H9 (cell line): ENCODE results near the gene CLEC2L. TPM values are rescaled to one million over a fixed set of nuclear protein-coding genes. Genes with fewer than 3 reads are reported as not detected.

Source experiments
- DNase-seq: peaks from one replicate; pipeline ENCODE4 v3.0.0-alpha.2; 2017
- H2AFZ ChIP-seq: one replicate; pipeline ENCODE4 v1.6.1; 2013; ENCODE audit warnings: mild to moderate bottlenecking, low read length, control low read depth, moderate library complexity
- H2AK5ac ChIP-seq: 2 replicates; pipeline ENCODE4 v1.6.1; 2013; ENCODE audit warnings: low read length, control low read depth, mixed read lengths; ENCODE audit not compliant: insufficient read length
- H2BK120ac ChIP-seq: one replicate; pipeline ENCODE4 v1.6.1; 2013; ENCODE audit warnings: low read depth, mild to moderate bottlenecking, low read length, control low read depth, inconsistent platforms; ENCODE audit not compliant: poor library complexity, severe bottlenecking
- H2BK12ac ChIP-seq: 2 replicates; pipeline ENCODE4 v1.6.1; 2013; ENCODE audit warnings: low read length, control low read depth, mixed read lengths, low read depth; ENCODE audit not compliant: insufficient read length
- H2BK15ac ChIP-seq: 2 replicates; pipeline ENCODE4 v1.6.1; 2013; ENCODE audit warnings: low read depth, low read length, control low read depth
- H2BK20ac ChIP-seq: one replicate; pipeline ENCODE4 v1.6.1; 2013; ENCODE audit warnings: low read depth, mild to moderate bottlenecking, low read length, control low read depth, inconsistent platforms; ENCODE audit not compliant: poor library complexity, severe bottlenecking
- H2BK5ac ChIP-seq: 2 replicates; pipeline ENCODE4 v1.6.1; 2013; ENCODE audit warnings: low read length, control low read depth, mixed read lengths; ENCODE audit not compliant: insufficient read length
- H3K14ac ChIP-seq: 2 replicates; pipeline ENCODE4 v1.6.1; 2013; ENCODE audit warnings: low read length, control low read depth; ENCODE audit not compliant: insufficient read depth
- H3K18ac ChIP-seq: 2 replicates; pipeline ENCODE4 v1.6.1; 2013; ENCODE audit warnings: low read depth, mild to moderate bottlenecking, mixed read lengths, low read length, control low read depth; ENCODE audit not compliant: insufficient read length
- H3K23ac ChIP-seq: 2 replicates; pipeline ENCODE4 v1.6.1; 2013; ENCODE audit warnings: low read length, control low read depth, mixed read lengths, low read depth; ENCODE audit not compliant: insufficient read length
- H3K23me2 ChIP-seq: 2 replicates; pipeline ENCODE4 v1.6.1; 2013; ENCODE audit warnings: low read depth, mild to moderate bottlenecking, mixed read lengths, low read length, control low read depth; ENCODE audit not compliant: insufficient read length, poor library complexity, severe bottlenecking
- H3K27ac ChIP-seq: 2 replicates; pipeline ENCODE4 v1.5.1; 2013; ENCODE audit warnings: low read length, control low read depth, mixed read lengths, low read depth; ENCODE audit not compliant: insufficient read length
- H3K27me3 ChIP-seq: 2 replicates; pipeline ENCODE4 v1.6.1; 2013; ENCODE audit warnings: low read length, control low read depth, inconsistent platforms; ENCODE audit not compliant: insufficient read depth
- H3K4ac ChIP-seq: 2 replicates; pipeline ENCODE4 v1.6.1; 2013; ENCODE audit warnings: low read depth, mild to moderate bottlenecking, control low read depth, inconsistent platforms, low read length, moderate library complexity
- H3K4me1 ChIP-seq: 2 replicates; pipeline ENCODE4 v1.6.1; 2013; ENCODE audit warnings: low read length, control low read depth, inconsistent platforms; ENCODE audit not compliant: insufficient read depth
- H3K4me2 ChIP-seq: 2 replicates; pipeline ENCODE4 v1.6.1; 2013; ENCODE audit warnings: low read length, control low read depth, mixed read lengths; ENCODE audit not compliant: insufficient read length, insufficient read depth
- H3K56ac ChIP-seq: 2 replicates; pipeline ENCODE4 v1.6.1; 2013; ENCODE audit warnings: low read depth, mild to moderate bottlenecking, mixed read lengths, low read length, control low read depth; ENCODE audit not compliant: insufficient read length
- H3K79me1 ChIP-seq: 2 replicates; pipeline ENCODE4 v1.6.1; 2013; ENCODE audit warnings: low read depth, mild to moderate bottlenecking, moderate library complexity, low read length, control low read depth, inconsistent platforms; ENCODE audit not compliant: insufficient read depth, poor library complexity, severe bottlenecking
- H3K79me2 ChIP-seq: 2 replicates; pipeline ENCODE4 v1.6.1; 2013; ENCODE audit warnings: low read length, control low read depth, inconsistent platforms; ENCODE audit not compliant: insufficient read depth
- H3K9ac ChIP-seq: 2 replicates; pipeline ENCODE4 v1.6.1; 2013; ENCODE audit warnings: low read length, control low read depth, mixed read lengths; ENCODE audit not compliant: insufficient read length; ENCODE audit errors: extremely low read depth
- H3K9me3 ChIP-seq: one replicate; pipeline ENCODE4 v1.6.1; 2013; ENCODE audit warnings: low read depth, low read length, inconsistent platforms; ENCODE audit not compliant: control insufficient read depth
- H3T11ph ChIP-seq: one replicate; pipeline ENCODE4 v1.6.1; 2013; ENCODE audit warnings: mild to moderate bottlenecking, low read length, control low read depth, inconsistent platforms
- H4K20me1 ChIP-seq: one replicate; pipeline ENCODE4 v1.6.1; 2013; ENCODE audit not compliant: control insufficient read depth, insufficient read length, insufficient read depth
- H4K5ac ChIP-seq: 2 replicates; pipeline ENCODE4 v1.6.1; 2013; ENCODE audit warnings: low read depth, mild to moderate bottlenecking, mixed read lengths, low read length, control low read depth; ENCODE audit not compliant: insufficient read length
- H4K8ac ChIP-seq: replicated peaks from 2 replicates; pipeline ENCODE4 v1.6.1; 2013; ENCODE audit warnings: low read length, control low read depth, mixed read lengths, low read depth; ENCODE audit not compliant: insufficient read length
- H4K91ac ChIP-seq: 2 replicates; pipeline ENCODE4 v1.6.1; 2013; ENCODE audit warnings: low read depth, mild to moderate bottlenecking, moderate library complexity, mixed read lengths, low read length, control low read depth; ENCODE audit not compliant: insufficient read length
- H3K27ac Mint-ChIP-seq, 3 experiments: 2 replicates in 2 of 3; 3 replicates in 1 of 3; pipeline ENCODE4 v1.8.0; 2020 to 2021; ENCODE audit warnings: mixed read lengths in 3 of 3, mild to moderate bottlenecking in 1 of 3, moderate library complexity in 1 of 3
- H3K27me3 Mint-ChIP-seq: 2 replicates; pipeline ENCODE4 v1.8.0; 2021; ENCODE audit warnings: low read depth, mild to moderate bottlenecking, moderate library complexity, mixed read lengths
- H3K36me3 Mint-ChIP-seq, 3 experiments: 2 replicates in 2 of 3; 3 replicates in 1 of 3; pipeline ENCODE4 v1.8.0; 2020 to 2021; ENCODE audit warnings: low read depth in 3 of 3, mixed read lengths in 3 of 3; ENCODE audit not compliant: insufficient read depth in 1 of 3
- H3K4me1 Mint-ChIP-seq, 2 experiments: 2 replicates each; pipeline ENCODE4 v1.8.0; 2020; ENCODE audit warnings: mixed read lengths in 2 of 2
- H3K4me3 Mint-ChIP-seq, 2 experiments: 2 replicates in 1 of 2; 3 replicates in 1 of 2; pipeline ENCODE4 v1.8.0; 2020 to 2021; ENCODE audit warnings: mild to moderate bottlenecking in 2 of 2, mixed read lengths in 2 of 2, moderate library complexity in 1 of 2
- H3K9me3 Mint-ChIP-seq, 2 experiments: 2 replicates in 1 of 2; 3 replicates in 1 of 2; pipeline ENCODE4 v1.8.0; 2020; ENCODE audit warnings: mild to moderate bottlenecking in 2 of 2, mixed read lengths in 2 of 2, moderate library complexity in 1 of 2
- CTCF ChIP-seq: fragments of 200-600 bp; sonication (generic); conservative IDR thresholded peaks from 3 replicates; pipeline ENCODE4 v1.8.0; 2021; ENCODE audit warnings: antibody characterized with exemption, mild to moderate bottlenecking
- WGBS: extraction: QIAGEN DNeasy Blood & Tissue Kit; methylation state at CpG from one replicate; pipeline ENCODE4 v1.1.7; 2013; ENCODE audit warnings: missing lambda C conversion rate, low lambda C conversion rate, mixed read lengths; ENCODE audit not compliant: insufficient read length; ENCODE audit errors: extremely low coverage; 5-methylcytosine and 5-hydroxymethylcytosine counted together
- total RNA-seq: library from RNA; stranded (reverse); gene quantifications from 2 replicates; pipeline ENCODE4 v1.2.1, GENCODE V29; 2021

Gene CLEC2L
- total RNA-seq, 1 experiment from 2014 or later: 0.74 TPM

DNA sequence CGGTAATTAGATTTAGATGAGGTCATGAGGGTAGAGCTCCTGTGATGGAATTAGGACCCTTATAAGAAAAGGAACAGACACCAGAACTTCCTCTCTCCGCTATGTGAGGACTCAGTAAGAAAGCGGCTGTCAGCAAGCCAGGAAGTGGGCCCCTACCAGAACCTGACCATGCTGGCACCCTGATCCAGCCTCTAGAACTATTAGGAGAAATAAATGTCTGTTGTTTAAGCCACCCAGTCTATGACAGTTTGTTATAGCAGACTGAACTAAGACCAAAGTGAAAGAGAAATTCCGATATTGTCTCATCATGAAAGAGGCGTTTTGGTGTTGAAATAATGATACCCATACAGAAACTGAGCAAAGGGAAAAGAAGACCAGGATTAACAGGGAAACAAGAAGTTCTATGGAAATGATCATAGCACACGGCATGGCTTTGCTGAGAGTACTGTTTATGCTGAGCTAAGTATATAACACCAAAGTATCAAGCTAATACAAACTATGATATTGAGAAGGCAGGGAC is 9.2 kb downstream of the CLEC2L start:
- Histone ChIP-seq H3K23me2 (no peaks in the 10 kb centered on the region), H4K20me1 (no peaks in the 10 kb centered on the region), H3K4ac (no peak overlapping the region), H3K56ac (no peak overlapping the region), H2BK15ac (no peak overlapping the region), H3K9me3 (no peaks in the 10 kb centered on the region), H3K79me1 (no peaks in the 10 kb centered on the region), H2BK12ac (no peak overlapping the region), H3K4me2 (no peak overlapping the region), H3K27me3 (no peaks in the 10 kb centered on the region), H3K9ac (no peak overlapping the region), H2BK20ac (no peak overlapping the region), H4K8ac (no peak overlapping the region), H3K4me1 (peaks cover 2% of the 10 kb centered on the region), H3K27ac (no peak overlapping the region), H2BK5ac (no peak overlapping the region), H3T11ph (no peak overlapping the region), H3K79me2 (no peaks in the 10 kb centered on the region), H2AK5ac (no peak overlapping the region), H2AFZ (no peak overlapping the region), H3K18ac (no peak overlapping the region), H3K14ac (no peak overlapping the region), H4K91ac (no peak overlapping the region), H4K5ac (no peak overlapping the region), H2BK120ac (no peak overlapping the region), H3K23ac (no peak overlapping the region)
- no peak for DNase-seq
- peaks cover 20% of the 10 kb centered on the region for H3K27me3 Mint-ChIP-seq
- H3K4me3 Mint-ChIP-seq: no peak overlapping the region
- no CpG with 5 or more reads among the region's 6 CpGs for WGBS
- H3K4me1 Mint-ChIP-seq: peaks cover 8 to 13% of the 10 kb centered on the region in 2 experiments
- no peak overlapping the region for H3K27ac Mint-ChIP-seq
- TF ChIP-seq CTCF: no peak
- peaks cover 0 to 3% of the 10 kb centered on the region in 2 experiments; a peak in 2 of 5 replicates for H3K9me3 Mint-ChIP-seq
- H3K36me3 Mint-ChIP-seq: no peaks in the 10 kb centered on the region
